ENCODE measurements around the gene RNASE4.

DNA sequence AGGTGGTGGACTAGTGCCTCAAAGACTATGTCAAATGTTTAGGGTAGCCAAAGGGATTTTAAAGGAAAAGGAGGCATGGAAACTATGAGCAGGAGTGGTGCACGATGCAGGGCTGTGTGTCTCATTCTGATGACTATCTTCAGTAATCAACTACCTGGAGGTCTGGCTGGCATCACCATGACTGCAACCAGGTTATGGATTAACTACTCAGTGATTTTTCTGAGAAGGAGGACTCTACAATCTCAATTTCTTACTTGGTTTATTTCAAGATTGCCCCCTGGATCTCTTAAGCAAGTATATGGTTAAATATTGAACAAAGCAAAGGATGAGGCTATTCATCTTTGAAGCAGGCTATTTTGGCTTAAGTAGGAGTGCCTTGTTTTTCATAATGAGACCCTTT is 42.2 kb downstream of the RNASE4 start:
- no peak for TF ChIP-seq TEAD4 (IDR thresholded peaks at IDR 0.05)
- TF ChIP-seq, protein P1, sequence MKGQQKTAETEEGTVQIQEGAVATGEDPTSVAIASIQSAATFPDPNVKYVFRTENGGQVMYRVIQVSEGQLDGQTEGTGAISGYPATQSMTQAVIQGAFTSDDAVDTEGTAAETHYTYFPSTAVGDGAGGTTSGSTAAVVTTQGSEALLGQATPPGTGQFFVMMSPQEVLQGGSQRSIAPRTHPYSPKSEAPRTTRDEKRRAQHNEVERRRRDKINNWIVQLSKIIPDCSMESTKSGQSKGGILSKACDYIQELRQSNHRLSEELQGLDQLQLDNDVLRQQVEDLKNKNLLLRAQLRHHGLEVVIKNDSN (IDR thresholded peaks at IDR 0.05): no peak
- TF ChIP-seq YY1 (IDR thresholded peaks at IDR 0.05; ENCODE audit: low read depth): no peak
- no peak for TF ChIP-seq EGR1 (IDR thresholded peaks at IDR 0.05)

All from Ishikawa (cell line).